Neural crest cell (in vitro differentiated cells): ENCODE results near the gene FAM168A. TPM values are rescaled to one million over a fixed set of nuclear protein-coding genes. Genes with fewer than 3 reads are reported as not detected.
A peak's percentile ranks its signal among the peaks of the same experiment; 100 is the strongest.

Source experiments
- DNase-seq: peaks from one replicate; pipeline ENCODE4 v3.0.0; 2021; ENCODE audit warnings: low read depth, mixed read lengths, low spot score
- H3K27ac Mint-ChIP-seq: one replicate; pipeline ENCODE4 v1.8.0; 2021; ENCODE audit warnings: mild to moderate bottlenecking, mixed read lengths; ENCODE audit not compliant: unreplicated experiment
- H3K27me3 Mint-ChIP-seq: 2 replicates; pipeline ENCODE4 v1.8.0; 2021; ENCODE audit warnings: low read depth, mild to moderate bottlenecking, mixed read lengths
- H3K36me3 Mint-ChIP-seq: 2 replicates; pipeline ENCODE4 v1.8.0; 2021; ENCODE audit warnings: low read depth, mild to moderate bottlenecking, mixed read lengths
- H3K4me1 Mint-ChIP-seq: 2 replicates; pipeline ENCODE4 v1.8.0; 2021; ENCODE audit warnings: mixed read lengths
- H3K4me3 Mint-ChIP-seq: one replicate; pipeline ENCODE4 v1.8.0; 2021; ENCODE audit warnings: mild to moderate bottlenecking, mixed read lengths
- H3K9me3 Mint-ChIP-seq: 2 replicates; pipeline ENCODE4 v1.8.0; 2021; ENCODE audit warnings: mixed read lengths
- total RNA-seq: library from RNA; stranded (reverse); gene quantifications from 2 replicates; pipeline ENCODE4 v1.2.1, GENCODE V29; 2021
- TF ChIP-seq, protein P1 (sequence below): fragments of 200-600 bp; sonication (generic); conservative IDR thresholded peaks from 2 replicates; pipeline ENCODE4 v1.5.0; 2021; ENCODE audit warnings: antibody characterized with exemption, mild to moderate bottlenecking

Gene FAM168A
- total RNA-seq, 1 donor from 2014 or later = 46.6 TPM

DNA sequence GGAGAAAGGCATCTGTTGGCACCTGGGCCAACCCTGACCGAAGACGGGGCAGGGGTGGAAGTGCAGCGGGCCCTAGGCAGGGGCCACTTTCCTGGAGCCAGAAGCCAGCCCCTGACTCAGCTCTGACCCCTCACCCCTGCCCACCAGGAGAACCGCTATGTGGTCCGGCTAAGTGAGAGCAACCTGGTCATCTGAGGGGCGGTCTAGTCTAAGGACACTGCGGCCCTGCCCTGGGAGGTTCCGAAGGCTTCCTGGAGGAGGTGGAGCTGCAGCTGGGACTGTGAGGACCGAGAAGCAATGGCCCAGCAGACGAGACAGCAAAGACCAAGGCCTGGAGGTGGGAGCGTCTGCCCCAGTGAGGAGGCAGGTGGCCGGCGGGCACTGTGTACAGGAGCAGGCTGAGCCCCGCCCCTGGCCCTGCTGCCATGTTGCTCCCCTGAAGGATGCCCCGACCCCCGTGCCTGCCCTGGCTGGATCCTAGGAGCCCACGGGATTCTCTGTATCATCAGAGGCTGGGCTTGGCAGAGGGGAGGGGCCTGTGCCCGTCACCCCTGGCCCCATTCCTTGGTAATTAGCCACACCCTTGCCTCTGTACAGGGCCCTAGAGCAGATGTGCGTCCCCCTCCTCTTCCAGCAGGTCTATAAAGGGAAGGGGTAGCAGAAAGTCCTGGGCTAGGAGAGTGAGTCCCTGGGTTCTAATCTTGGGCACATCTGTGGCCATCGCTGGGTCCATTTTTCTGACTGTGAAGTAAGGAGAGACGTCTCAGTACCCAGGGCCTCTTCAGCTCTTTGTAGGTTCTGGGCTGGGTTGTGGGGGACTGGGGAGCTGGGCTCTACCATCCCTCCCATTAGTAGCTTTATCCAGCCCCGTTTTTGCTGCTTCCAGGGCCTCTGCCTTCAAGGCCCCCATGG is 202.4 kb downstream of the FAM168A start:
- TF ChIP-seq, protein P1, sequence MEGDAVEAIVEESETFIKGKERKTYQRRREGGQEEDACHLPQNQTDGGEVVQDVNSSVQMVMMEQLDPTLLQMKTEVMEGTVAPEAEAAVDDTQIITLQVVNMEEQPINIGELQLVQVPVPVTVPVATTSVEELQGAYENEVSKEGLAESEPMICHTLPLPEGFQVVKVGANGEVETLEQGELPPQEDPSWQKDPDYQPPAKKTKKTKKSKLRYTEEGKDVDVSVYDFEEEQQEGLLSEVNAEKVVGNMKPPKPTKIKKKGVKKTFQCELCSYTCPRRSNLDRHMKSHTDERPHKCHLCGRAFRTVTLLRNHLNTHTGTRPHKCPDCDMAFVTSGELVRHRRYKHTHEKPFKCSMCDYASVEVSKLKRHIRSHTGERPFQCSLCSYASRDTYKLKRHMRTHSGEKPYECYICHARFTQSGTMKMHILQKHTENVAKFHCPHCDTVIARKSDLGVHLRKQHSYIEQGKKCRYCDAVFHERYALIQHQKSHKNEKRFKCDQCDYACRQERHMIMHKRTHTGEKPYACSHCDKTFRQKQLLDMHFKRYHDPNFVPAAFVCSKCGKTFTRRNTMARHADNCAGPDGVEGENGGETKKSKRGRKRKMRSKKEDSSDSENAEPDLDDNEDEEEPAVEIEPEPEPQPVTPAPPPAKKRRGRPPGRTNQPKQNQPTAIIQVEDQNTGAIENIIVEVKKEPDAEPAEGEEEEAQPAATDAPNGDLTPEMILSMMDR = no peak
- H3K36me3 Mint-ChIP-seq = peaks cover 3% of the 10 kb centered on the region
- no peak overlapping the region for H3K27ac Mint-ChIP-seq
- H3K27me3 Mint-ChIP-seq = peaks cover 3% of the 10 kb centered on the region
- H3K4me1 Mint-ChIP-seq = peaks cover 10% of the 10 kb centered on the region
- peak overlapping the region; percentile 49 for H3K4me3 Mint-ChIP-seq
- DNase-seq = no peak
- H3K9me3 Mint-ChIP-seq = no peaks in the 10 kb centered on the region

DNA sequence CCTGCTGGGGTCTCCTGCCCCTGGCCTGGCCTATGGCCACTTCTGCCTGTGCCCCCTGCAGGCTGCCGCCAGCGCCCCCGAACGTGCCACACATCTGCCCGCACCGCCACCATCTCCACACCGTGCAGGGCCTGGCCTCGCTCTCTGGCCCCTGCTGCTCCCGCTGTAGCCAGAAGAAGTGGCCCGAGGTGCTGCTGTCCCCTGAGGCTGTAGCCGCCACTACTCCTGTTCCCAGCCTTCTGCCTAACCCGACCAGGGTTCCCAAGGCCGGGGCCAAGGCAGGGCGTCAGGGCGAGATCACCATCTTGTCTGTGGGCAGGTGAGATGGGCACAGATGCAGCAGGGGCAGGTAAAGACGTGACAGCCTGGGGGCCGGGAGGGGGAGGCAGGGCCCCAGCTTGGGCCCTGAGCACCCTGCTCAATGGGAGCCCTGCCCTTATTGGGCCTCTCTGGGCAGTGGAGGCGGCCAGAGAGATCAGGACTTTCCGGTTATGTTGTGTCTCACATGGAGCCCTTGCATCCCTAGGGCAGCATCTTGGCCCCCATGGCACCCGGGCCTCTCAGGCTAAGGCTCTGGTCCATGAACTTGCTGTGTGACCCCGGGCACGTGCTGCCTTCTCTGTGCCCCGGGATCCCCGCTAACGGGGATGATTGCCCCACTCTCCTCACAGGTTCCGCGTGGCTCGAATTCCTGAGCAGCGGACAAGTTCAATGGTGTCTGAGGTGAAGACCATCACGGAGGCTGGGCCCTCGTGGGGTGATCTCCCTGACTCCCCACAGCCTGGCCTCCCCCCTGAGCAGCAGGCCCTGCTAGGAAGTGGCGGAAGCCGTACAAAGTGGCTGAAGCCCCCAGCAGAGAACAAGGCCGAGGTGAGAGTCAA is 203.3 kb downstream of the FAM168A start:
- Mint-ChIP-seq H3K4me3 (no peak overlapping the region), H3K9me3 (no peaks in the 10 kb centered on the region), H3K27ac (no peak overlapping the region)

DNA sequence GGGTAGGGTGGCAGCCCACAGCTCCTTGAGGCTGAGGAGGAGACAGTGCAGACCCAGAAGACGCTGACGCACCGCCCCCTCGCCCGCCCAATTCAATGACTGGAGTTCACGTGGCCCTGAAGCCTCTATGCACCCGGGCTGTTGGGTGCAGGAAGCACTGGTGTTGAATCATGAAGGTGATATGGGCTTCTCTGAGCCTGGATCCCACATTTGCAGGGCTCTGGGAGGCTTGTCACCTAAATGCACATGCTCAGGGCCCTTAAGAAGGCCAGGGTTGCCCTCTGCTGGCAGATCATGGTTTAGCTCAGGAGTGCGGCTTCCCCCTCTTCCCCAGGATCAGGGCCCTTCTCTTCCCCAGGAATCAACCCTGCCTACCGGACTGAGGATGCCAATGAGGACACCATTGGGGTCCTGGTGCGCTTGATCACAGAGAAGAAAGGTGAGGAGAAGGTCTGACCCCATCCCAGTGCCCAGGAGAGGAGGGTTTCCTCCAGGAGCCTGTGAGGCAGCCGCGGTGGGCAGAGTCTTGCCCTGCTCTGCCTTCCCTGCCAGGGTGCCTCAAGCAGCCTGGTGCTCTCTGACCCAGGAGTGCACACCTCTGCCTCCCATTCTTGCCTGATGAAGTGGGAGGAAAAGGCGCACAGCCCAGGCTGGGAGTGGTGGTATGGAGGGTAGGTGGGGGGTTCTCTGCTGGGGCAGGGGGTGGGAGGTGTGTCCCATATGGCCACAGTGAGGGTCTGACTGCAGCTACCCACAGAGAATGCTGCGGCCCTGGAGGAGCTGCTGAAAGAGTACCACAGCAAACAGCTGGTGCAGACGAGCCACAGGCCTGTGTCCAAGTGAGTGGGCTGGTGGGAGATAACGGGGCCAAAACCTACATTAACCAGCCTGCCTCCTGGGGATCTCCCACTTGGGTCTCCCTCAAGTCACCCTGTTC is 204.2 kb downstream of the FAM168A start:
- peaks cover 6% of the 10 kb centered on the region for H3K4me1 Mint-ChIP-seq
- peaks cover 3% of the 10 kb centered on the region for H3K27me3 Mint-ChIP-seq
- peak; percentile 80 for DNase-seq
- H3K4me3 Mint-ChIP-seq = peak overlapping the region; percentile 79
- peaks cover 3% of the 10 kb centered on the region for H3K36me3 Mint-ChIP-seq
- H3K9me3 Mint-ChIP-seq = no peaks in the 10 kb centered on the region
- H3K27ac Mint-ChIP-seq = no peak overlapping the region
- TF ChIP-seq, protein P1 = peak; percentile 82

More for the DNA sequence above, 203.3 kb downstream of the FAM168A start:
- no peak for DNase-seq
- peaks cover 3% of the 10 kb centered on the region for H3K27me3 Mint-ChIP-seq
- H3K36me3 Mint-ChIP-seq = peaks cover 3% of the 10 kb centered on the region
- H3K4me1 Mint-ChIP-seq = peaks cover 9% of the 10 kb centered on the region
- TF ChIP-seq, protein P1 = no peak

DNA sequence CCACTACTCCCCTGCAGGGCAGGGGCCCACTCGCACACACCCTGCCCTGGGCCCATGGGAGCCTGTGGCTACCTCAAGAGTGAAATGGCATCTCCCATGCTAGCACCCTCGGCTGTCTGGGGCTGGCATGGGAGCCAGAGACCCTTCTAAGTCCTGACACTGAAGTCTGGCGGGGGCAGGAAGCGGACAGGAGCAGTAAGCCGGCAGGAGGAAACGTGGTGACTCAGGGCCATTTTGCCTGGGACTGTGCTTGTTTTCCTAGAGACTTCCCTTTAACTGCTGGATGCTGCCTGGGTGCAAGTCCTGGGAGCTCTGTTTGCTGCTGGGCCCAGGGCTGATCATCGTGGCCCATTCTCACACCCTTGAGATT is 204.9 kb downstream of the FAM168A start:
- Mint-ChIP-seq H3K27ac (no peak overlapping the region), H3K9me3 (no peaks in the 10 kb centered on the region), H3K36me3 (peaks cover 3% of the 10 kb centered on the region), H3K4me3 (peak overlapping the region; percentile 79), H3K4me1 (peaks cover 11% of the 10 kb centered on the region), H3K27me3 (peaks cover 3% of the 10 kb centered on the region)
- TF ChIP-seq, protein P1 = no peak
- no peak for DNase-seq
